Immature natural killer cell (primary cell): ENCODE data around the gene S100PBP. TPM values are rescaled to one million over a fixed set of nuclear protein-coding genes. Genes with fewer than 3 reads are reported as not detected.

Source experiments
- DNase-seq, 3 donors: peaks; one replicate each; pipeline ENCODE4 v3.0.0; 2022; ENCODE audit warnings: mixed read lengths in 1 of 3
- H3K27ac Mint-ChIP-seq, 6 donors: one replicate each; pipeline ENCODE4 v1.8.0; 2020; ENCODE audit warnings: mixed read lengths in 6 of 6, mild to moderate bottlenecking in 5 of 6, inconsistent platforms in 4 of 6, moderate library complexity in 3 of 6
- H3K27me3 Mint-ChIP-seq, 3 donors: one replicate each; pipeline ENCODE4 v1.8.0; 2020 to 2021; ENCODE audit warnings: low read depth in 3 of 3, mild to moderate bottlenecking in 3 of 3, mixed read lengths in 3 of 3, moderate library complexity in 3 of 3, inconsistent platforms in 1 of 3
- H3K36me3 Mint-ChIP-seq, 3 donors: one replicate each; pipeline ENCODE4 v1.8.0; 2020; ENCODE audit warnings: mixed read lengths in 3 of 3, inconsistent platforms in 2 of 3, mild to moderate bottlenecking in 2 of 3
- H3K4me1 Mint-ChIP-seq, 2 donors: one replicate each; pipeline ENCODE4 v1.8.0; 2020; ENCODE audit warnings: inconsistent platforms in 2 of 2, mild to moderate bottlenecking in 2 of 2, mixed read lengths in 2 of 2, moderate library complexity in 1 of 2
- H3K4me3 Mint-ChIP-seq, 5 donors: one replicate each; pipeline ENCODE4 v1.8.0; 2020; ENCODE audit warnings: mild to moderate bottlenecking in 5 of 5, mixed read lengths in 5 of 5, inconsistent platforms in 3 of 5, moderate library complexity in 3 of 5
- H3K9me3 Mint-ChIP-seq, 6 donors: one replicate each; pipeline ENCODE4 v1.8.0; 2020; ENCODE audit warnings: mild to moderate bottlenecking in 6 of 6, mixed read lengths in 6 of 6, inconsistent platforms in 4 of 6, moderate library complexity in 3 of 6
- polyA plus RNA-seq, 3 donors: library from polyadenylated mRNA; unstranded; fragments of 300-500 nt; fragmentation: Illumina TruSeq; gene quantifications; one replicate each; pipeline ENCODE4 v1.2.3, GENCODE V29; 2021

The S100PBP gene
- polyA plus RNA-seq, 3 donors from 2014 or later, result 9.9 to 21.4 (median 15.8) TPM

DNA sequence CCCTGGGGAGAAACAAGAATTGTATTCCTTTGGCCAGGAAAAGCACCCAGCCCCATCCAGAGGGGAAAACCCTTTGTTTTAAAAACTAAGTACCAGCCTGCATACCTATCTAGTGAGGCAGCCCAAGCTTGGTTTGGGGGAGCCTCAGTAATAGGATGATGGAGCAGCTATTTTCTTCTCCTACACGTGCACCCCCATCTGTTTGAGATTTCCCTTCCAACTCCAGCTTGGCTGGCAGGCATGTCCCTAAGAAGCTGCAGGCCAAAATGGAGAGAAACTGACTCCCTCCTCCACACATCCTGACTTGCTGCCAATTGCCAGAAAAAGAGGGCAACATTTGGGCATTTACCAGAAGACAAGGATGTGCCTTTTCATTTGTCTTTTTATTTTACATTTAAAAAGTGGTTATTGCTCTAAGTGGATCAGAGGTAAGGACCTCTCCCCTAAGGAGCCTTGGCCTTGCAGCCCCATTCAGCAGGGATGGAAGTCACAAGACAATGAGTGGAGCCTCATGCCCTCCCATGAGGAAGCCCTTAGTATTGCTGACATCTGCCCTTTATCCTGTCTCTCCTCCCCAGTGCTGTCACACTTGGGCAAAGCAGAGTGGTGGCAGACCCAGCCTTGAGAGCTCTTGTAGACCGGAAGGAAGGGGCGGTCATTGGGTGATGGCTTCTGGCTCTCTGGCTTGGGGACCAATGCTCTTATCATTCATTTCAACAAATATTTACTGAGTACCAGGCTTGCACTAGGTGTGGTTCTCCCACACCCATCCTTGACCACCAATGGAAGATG lies 44.6 kb downstream of the S100PBP start:
- H3K36me3 Mint-ChIP-seq, result peaks cover 7 to 38% (median 7%) of the 10 kb centered on the region in 3 donors
- H3K27me3 Mint-ChIP-seq, result peaks cover 0 to 2% (median 0%) of the 10 kb centered on the region in 3 donors
- no peaks in the 10 kb centered on the region for H3K9me3 Mint-ChIP-seq
- H3K4me1 Mint-ChIP-seq, result peaks cover 0 to 7% of the 10 kb centered on the region in 2 donors
- DNase-seq, result no peak
- peak overlapping the region; percentile 21 to 71 (median 41) for H3K27ac Mint-ChIP-seq
- no peak overlapping the region for H3K4me3 Mint-ChIP-seq

DNA sequence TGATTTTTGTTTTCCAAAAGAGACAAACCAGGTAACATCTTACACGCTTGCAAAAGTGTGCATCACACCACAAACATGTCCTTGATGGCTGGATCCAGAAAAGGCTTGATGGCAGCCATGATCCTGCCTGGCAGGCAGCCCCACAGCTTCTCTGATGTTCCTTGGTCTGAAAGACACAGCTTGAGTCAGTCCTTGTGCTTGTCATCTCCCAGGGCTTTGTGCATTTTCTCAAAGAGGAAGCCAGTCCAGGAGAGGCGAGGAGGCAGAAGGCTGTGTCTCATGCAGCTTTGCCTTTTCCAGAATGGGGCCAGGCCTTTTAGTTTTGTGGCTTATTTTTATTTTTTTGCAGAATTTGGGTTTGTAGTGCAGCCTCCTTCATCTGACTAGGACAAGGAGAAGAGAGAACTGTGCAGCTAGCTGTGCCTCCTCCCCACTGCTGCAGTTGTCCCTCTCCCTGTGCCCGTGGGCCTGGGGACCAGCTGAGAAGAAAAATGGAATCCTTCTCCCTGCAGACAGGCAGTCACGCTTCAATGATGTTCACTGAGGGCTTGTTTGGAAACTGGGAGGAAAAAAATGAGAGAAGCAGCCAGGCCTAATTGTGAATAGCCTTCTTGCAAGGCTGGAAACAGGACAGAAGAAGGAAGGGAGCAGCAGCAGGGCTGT lies 45.9 kb downstream of the S100PBP start:
- no peak for DNase-seq
- Mint-ChIP-seq H3K27me3 (peaks cover 0 to 2% (median 0%) of the 10 kb centered on the region in 3 donors), H3K4me1 (peaks cover 0 to 7% of the 10 kb centered on the region in 2 donors), H3K9me3 (no peaks in the 10 kb centered on the region), H3K36me3 (peaks cover 5 to 31% (median 10%) of the 10 kb centered on the region in 3 donors), H3K27ac (peak overlapping the region in 5 of 6 donors; percentile 20 to 69 (median 36)), H3K4me3 (no peak overlapping the region)

DNA sequence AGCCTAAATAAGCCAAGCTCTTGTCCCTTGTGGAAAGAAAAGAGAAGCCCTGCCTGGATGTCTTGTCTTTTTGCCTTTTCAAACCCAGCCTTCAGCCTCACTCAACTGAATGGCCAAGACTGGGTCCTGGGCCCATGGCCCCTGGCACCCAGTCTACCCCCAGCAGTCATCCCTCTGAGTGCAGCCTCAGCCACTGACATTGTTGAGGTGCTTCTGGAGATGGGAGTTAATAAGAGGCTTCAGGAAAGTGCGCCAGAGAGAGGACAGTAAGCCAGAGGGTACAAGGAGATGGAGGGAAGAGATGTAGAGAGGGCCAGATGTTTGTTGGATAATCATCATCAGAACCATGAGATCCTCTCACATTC lies 46.4 kb downstream of the S100PBP start:
- Mint-ChIP-seq H3K4me1 (peaks cover 0 to 7% of the 10 kb centered on the region in 2 donors), H3K4me3 (no peak overlapping the region), H3K36me3 (peaks cover 10 to 32% (median 15%) of the 10 kb centered on the region in 3 donors), H3K9me3 (no peaks in the 10 kb centered on the region), H3K27me3 (peaks cover 0 to 2% (median 0%) of the 10 kb centered on the region in 3 donors), H3K27ac (peak overlapping the region in 2 of 6 donors; percentile 20 to 69)
- DNase-seq, result no peak

DNA sequence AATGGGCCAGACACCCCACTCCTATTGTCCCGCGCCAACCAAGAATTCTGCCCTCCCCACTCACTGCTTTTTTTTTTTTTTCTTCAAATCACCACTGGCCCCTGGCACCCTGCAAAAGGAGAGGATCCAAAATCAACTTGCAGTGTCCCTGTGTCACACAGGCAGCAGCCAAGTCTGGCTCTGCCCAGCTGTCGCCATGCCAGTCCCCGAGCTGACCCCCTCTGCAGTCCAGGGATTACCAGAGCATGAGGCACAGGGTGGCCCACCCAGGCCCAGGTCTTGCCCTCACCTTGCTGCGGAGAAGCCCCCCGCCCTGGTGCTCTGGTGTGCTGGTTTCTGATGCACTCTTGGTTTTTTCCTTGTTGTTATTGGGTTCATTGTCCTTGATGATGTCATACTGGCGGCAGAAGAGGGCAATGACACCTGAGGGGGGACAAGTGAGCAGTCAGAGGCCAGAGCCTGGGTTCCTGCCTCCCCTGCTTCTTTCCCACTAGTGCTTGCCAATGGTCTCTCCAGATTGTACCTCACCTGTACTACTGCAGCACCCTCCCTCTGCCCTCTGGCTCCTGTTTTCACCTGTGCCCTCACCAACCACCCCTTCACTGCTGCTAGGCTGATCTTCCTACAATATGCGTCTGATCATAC lies 47.0 kb downstream of the S100PBP start:
- H3K27ac Mint-ChIP-seq, result peak overlapping the region in 2 of 6 donors; percentile 9 to 35
- H3K27me3 Mint-ChIP-seq, result peaks cover 0 to 4% (median 1%) of the 10 kb centered on the region in 3 donors
- H3K4me1 Mint-ChIP-seq, result peaks cover 0 to 7% of the 10 kb centered on the region in 2 donors
- H3K9me3 Mint-ChIP-seq, result no peaks in the 10 kb centered on the region
- peaks cover 11 to 28% (median 18%) of the 10 kb centered on the region in 3 donors for H3K36me3 Mint-ChIP-seq
- no peak overlapping the region for H3K4me3 Mint-ChIP-seq
- DNase-seq, result no peak

GRCh38 chr1:32865639-32866405 lies 48.4 kb downstream of the S100PBP start:
- Mint-ChIP-seq H3K27me3 (peaks cover 6 to 7% (median 6%) of the 10 kb centered on the region in 3 donors), H3K36me3 (peaks cover 11 to 28% (median 15%) of the 10 kb centered on the region in 3 donors), H3K4me1 (peaks cover 5 to 7% of the 10 kb centered on the region in 2 donors)

GRCh38 chr1:32867151-32867550 lies 49.7 kb downstream of the S100PBP start:
- Mint-ChIP-seq H3K36me3 (peaks cover 11 to 22% (median 15%) of the 10 kb centered on the region in 3 donors), H3K9me3 (no peaks in the 10 kb centered on the region), H3K4me3 (no peak overlapping the region), H3K27me3 (peaks cover 7 to 15% (median 12%) of the 10 kb centered on the region in 3 donors), H3K27ac (no peak overlapping the region), H3K4me1 (peaks cover 11 to 12% of the 10 kb centered on the region in 2 donors)
- DNase-seq, result no peak

More at GRCh38 chr1:32865639-32866405, 48.4 kb downstream of the S100PBP start:
- no peak for DNase-seq
- Mint-ChIP-seq H3K9me3 (no peaks in the 10 kb centered on the region), H3K4me3 (no peak overlapping the region), H3K27ac (no peak overlapping the region)

DNA sequence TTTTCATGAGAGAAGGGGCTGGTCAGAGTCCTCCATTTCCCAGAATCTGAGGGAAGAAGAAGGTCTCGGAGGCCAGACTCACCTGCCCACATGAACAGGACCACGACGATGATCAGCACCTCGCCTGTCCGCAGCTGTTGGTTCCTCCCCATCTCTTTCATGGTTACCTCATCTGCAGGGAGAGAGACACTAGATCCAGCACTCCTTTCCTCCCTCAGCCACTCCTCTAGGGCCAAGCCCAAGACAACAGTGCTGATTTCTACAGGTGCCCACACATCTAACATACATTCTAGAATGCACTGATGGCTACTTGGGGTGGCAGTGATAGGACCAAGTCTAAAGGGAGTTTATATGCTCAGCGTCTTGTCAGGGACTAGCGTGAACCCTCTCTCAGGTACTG lies 50.2 kb downstream of the S100PBP start:
- Mint-ChIP-seq H3K27ac (no peak overlapping the region), H3K9me3 (no peaks in the 10 kb centered on the region), H3K4me1 (peaks cover 11 to 14% of the 10 kb centered on the region in 2 donors), H3K4me3 (no peak overlapping the region), H3K36me3 (peaks cover 11 to 18% (median 15%) of the 10 kb centered on the region in 3 donors), H3K27me3 (peaks cover 9 to 16% (median 13%) of the 10 kb centered on the region in 3 donors)
- DNase-seq, result no peak

DNA sequence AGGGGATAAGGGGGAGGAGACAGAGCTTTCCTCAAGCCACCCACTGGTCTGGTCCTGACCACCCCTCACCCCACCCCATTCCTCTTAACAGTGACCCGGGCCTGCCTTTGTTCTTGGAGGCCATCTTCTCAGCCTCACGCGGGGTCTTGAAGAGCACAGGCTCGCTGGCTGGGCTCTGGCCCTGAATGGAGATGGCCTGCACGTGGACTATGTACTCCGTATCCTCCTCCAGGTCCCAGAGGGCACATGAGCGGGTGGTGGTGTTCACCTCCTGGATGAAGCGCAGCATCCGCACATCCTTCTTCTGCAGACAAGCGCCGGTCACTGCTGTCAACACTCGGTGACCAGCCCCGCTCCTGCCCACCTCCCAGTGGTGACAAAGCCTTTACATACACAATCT lies 50.6 kb downstream of the S100PBP start:
- no peak for DNase-seq
- Mint-ChIP-seq H3K4me3 (no peak overlapping the region), H3K9me3 (no peaks in the 10 kb centered on the region), H3K27me3 (peaks cover 10 to 18% (median 16%) of the 10 kb centered on the region in 3 donors), H3K4me1 (peaks cover 11 to 15% of the 10 kb centered on the region in 2 donors), H3K27ac (no peak overlapping the region), H3K36me3 (peaks cover 7 to 15% (median 14%) of the 10 kb centered on the region in 3 donors)

GRCh38 chr1:32868806-32869455 lies 51.5 kb downstream of the S100PBP start:
- Mint-ChIP-seq H3K9me3 (no peaks in the 10 kb centered on the region), H3K4me3 (peak overlapping the region; percentile 23 to 74 (median 70)), H3K27ac (peak overlapping the region in 1 of 6 donors; percentile 19), H3K27me3 (peaks cover 10 to 18% (median 16%) of the 10 kb centered on the region in 3 donors), H3K36me3 (peaks cover 7 to 15% (median 14%) of the 10 kb centered on the region in 3 donors), H3K4me1 (peaks cover 11 to 15% of the 10 kb centered on the region in 2 donors)
- DNase-seq, result no peak

DNA sequence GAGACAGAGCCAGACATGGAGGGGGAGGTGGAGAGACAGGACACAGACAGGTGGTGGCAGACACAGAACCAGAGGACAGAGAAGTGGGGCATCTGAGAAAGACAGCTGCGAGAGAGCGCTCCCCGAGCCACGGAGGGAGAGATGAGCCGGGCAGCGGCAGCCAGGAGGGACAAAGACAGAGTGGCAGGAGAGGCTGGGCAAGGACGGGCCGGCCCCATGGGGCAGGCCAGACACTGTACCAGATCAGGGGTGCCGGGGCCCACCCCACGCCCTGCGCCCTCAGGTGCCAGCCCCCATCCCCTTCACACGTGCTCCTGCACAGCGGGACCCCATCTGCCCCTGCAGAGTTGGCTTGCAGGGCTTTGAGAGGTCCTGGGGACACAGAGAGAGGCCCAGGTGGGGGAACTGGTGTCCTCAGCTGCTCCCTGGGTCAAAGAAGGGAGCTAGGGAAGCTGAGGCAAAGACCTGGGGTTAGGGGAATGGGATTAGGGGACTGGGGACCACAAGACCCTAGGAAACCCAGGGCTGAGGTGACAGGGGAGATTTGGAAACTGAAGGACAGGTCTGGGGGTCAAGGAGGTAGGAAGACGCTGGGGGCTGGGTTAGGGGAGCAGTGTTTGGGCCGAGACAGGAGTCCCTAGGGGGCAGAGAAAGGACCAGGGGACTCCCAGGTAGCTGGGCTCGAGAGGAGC lies 52.6 kb downstream of the S100PBP start:
- H3K9me3 Mint-ChIP-seq, result no peaks in the 10 kb centered on the region
- H3K27me3 Mint-ChIP-seq, result peaks cover 10 to 19% (median 16%) of the 10 kb centered on the region in 3 donors
- peaks cover 11 to 15% of the 10 kb centered on the region in 2 donors for H3K4me1 Mint-ChIP-seq
- no peak for DNase-seq
- H3K36me3 Mint-ChIP-seq, result peaks cover 7 to 15% (median 14%) of the 10 kb centered on the region in 3 donors
- H3K27ac Mint-ChIP-seq, result no peak overlapping the region
- peak overlapping the region; percentile 63 to 81 (median 71) for H3K4me3 Mint-ChIP-seq

DNA sequence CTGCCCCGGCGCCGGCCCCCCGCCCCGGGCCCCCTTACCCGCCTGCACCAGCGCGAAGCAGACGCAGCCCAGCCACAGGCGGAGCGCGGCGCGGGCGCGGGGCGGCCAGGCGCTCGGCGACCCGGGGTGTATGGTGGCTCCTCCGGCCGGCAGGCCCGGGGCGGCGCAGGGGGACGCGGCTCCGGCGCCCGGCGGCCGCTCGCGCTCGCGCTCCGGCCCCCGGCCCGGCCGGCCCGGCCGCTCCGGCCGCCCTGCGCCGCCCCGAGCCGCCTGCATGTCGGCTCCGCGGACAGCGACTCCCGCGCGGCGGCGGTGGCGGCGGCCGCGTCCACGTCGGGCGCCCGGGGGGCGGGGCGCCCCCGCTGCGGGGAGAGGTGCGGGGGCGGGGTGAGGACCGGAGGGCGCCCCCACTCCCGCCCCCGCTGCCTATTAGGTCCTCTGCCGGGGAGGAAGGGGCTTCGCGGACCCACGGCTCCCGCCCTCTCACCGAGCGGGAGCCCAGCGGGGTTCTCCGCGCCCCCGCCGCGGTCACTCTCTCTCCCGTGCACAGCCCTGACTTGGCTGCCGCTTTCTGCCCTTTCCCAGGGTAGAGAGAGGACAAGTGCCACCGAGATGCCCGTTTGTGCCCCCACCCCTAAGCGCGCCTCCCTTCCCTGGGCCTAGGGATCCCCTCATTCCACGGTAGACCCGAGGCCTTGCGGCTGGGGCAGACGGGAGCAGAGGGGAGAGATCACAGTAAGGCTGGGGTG lies 53.3 kb downstream of the S100PBP start, which contains the start of gene FNDC5:
Gene FNDC5, minus strand, starts transcription at position 298 of the 749 bp plus-strand sequence.
- peaks cover 11 to 15% of the 10 kb centered on the region in 2 donors for H3K4me1 Mint-ChIP-seq
- H3K27me3 Mint-ChIP-seq, result peaks cover 10 to 19% (median 16%) of the 10 kb centered on the region in 3 donors
- H3K9me3 Mint-ChIP-seq, result no peaks in the 10 kb centered on the region
- peak within 1 kb of the TSS in 1 of 6 donors; percentile 32 for H3K27ac Mint-ChIP-seq
- DNase-seq, result no peak
- peaks cover 7 to 15% (median 14%) of the 10 kb centered on the region in 3 donors for H3K36me3 Mint-ChIP-seq
- H3K4me3 Mint-ChIP-seq, result peak within 1 kb of the TSS; percentile 73 to 81 (median 75)
